IMR-90 (cell line): ENCODE results near the gene ANXA4. TPM values are rescaled to one million over a fixed set of nuclear protein-coding genes. Genes with fewer than 3 reads are reported as not detected.

Experiments
- ATAC-seq: fragments of 200-7000 bp; cut with Tn5 transposase; 2 replicates; pipeline ENCODE4 v1.9.1; 2020; ENCODE audit warnings: low read depth, mild to moderate bottlenecking, moderate library complexity
- BruUV-seq: library from RNA; stranded (reverse); fragments of 400-500 nt; replicated peaks from 2 replicates; lab custom pipeline; 2021; lab: Mats Ljungman, UMichigan
- CTCF ChIA-PET: fragments of 300-600 bp; formaldehyde crosslinking; extraction: SDS; loops from one replicate; lab custom pipeline; 2021; ENCODE audit warnings: antibody characterized with exemption; lab: Yijun Ruan, JAX
- POLR2A ChIA-PET: fragments of 300-600 bp; sonication (Branson Sonifier 250); formaldehyde crosslinking; loops from one replicate; lab custom pipeline; 2022; ENCODE audit warnings: antibody characterized with exemption; ENCODE audit not compliant: unreplicated experiment; lab: Charles Lee
- DNase-seq: peaks from one replicate; pipeline ENCODE4 v3.0.0; 2013
- H2AFZ ChIP-seq: replicated peaks from 2 replicates; pipeline ENCODE3; 2013; ENCODE audit warnings: low read length, mild to moderate bottlenecking; ENCODE audit not compliant: poor library complexity
- H2AK5ac ChIP-seq: 2 replicates; pipeline ENCODE4 v1.6.1; 2013; ENCODE audit warnings: low read depth, low read length, inconsistent platforms
- H2AK9ac ChIP-seq: replicated peaks from 2 replicates; pipeline ENCODE3; 2013; ENCODE audit warnings: mild to moderate bottlenecking, low read depth, low read length, moderate library complexity; ENCODE audit not compliant: poor library complexity
- H2BK120ac ChIP-seq: 2 replicates; pipeline ENCODE4 v1.6.1; 2013; ENCODE audit warnings: low read depth, low read length, inconsistent platforms
- H2BK15ac ChIP-seq: 3 replicates; pipeline ENCODE4 v1.6.1; 2013; ENCODE audit warnings: low read depth, low read length, inconsistent platforms
- H2BK20ac ChIP-seq: 2 replicates; pipeline ENCODE4 v1.6.1; 2013; ENCODE audit warnings: low read depth, mild to moderate bottlenecking, inconsistent platforms, low read length, moderate library complexity
- H2BK5ac ChIP-seq: 2 replicates; pipeline ENCODE4 v1.6.1; 2013; ENCODE audit warnings: mild to moderate bottlenecking, low read depth, low read length, inconsistent platforms; ENCODE audit not compliant: poor library complexity, severe bottlenecking
- H3K14ac ChIP-seq: replicated peaks from 2 replicates; pipeline ENCODE4 v1.6.1; 2013; ENCODE audit warnings: low read depth, low read length, inconsistent platforms
- H3K18ac ChIP-seq: 2 replicates; pipeline ENCODE4 v1.6.1; 2013; ENCODE audit warnings: low read depth, low read length, control low read depth
- H3K23ac ChIP-seq: 2 replicates; pipeline ENCODE4 v1.6.1; 2013; ENCODE audit warnings: low read depth, low read length, inconsistent platforms
- H3K27ac ChIP-seq: 2 replicates; pipeline ENCODE4 v1.5.1; 2013; ENCODE audit warnings: mild to moderate bottlenecking, control low read depth, low read length; ENCODE audit not compliant: insufficient read depth
- H3K27me3 ChIP-seq: 2 replicates; pipeline ENCODE4 v1.6.1; 2013; ENCODE audit warnings: low read length; ENCODE audit not compliant: control insufficient read depth, insufficient read depth
- H3K36me3 ChIP-seq: 2 replicates; pipeline ENCODE4 v1.6.1; 2013; ENCODE audit warnings: low read length, mixed read lengths; ENCODE audit not compliant: control insufficient read depth, insufficient read depth
- H3K4ac ChIP-seq: 2 replicates; pipeline ENCODE4 v1.6.1; 2013; ENCODE audit warnings: low read depth, low read length, inconsistent platforms
- H3K4me1 ChIP-seq: 2 replicates; pipeline ENCODE4 v1.6.1; 2013; ENCODE audit warnings: low read length, mixed read lengths; ENCODE audit not compliant: control insufficient read depth, insufficient read depth
- H3K4me2 ChIP-seq: 2 replicates; pipeline ENCODE4 v1.6.1; 2013; ENCODE audit warnings: low read depth, mild to moderate bottlenecking, control low read depth, low read length, moderate library complexity
- H3K4me3 ChIP-seq: 2 replicates; pipeline ENCODE4 v1.5.1; 2013; ENCODE audit warnings: low read depth, mild to moderate bottlenecking, control low read depth, low read length, moderate library complexity; ENCODE audit not compliant: insufficient read depth
- H3K56ac ChIP-seq: 2 replicates; pipeline ENCODE4 v1.6.1; 2013; ENCODE audit warnings: low read length, inconsistent platforms; ENCODE audit not compliant: insufficient read depth; ENCODE audit errors: extremely low read depth
- H3K79me1 ChIP-seq, 2 experiments: 2 replicates each; pipeline ENCODE4 v1.6.1; 2013; ENCODE audit warnings: low read length in 2 of 2, inconsistent platforms in 1 of 2, low read depth in 1 of 2
- H3K9ac ChIP-seq: 2 replicates; pipeline ENCODE4 v1.6.1; 2013; ENCODE audit warnings: low read depth, low read length, control low read depth
- H3K9me1 ChIP-seq: 2 replicates; pipeline ENCODE4 v1.6.1; 2013; ENCODE audit warnings: low read length, inconsistent platforms; ENCODE audit not compliant: insufficient read depth
- H3K9me3 ChIP-seq: 2 replicates; pipeline ENCODE4 v1.6.1; 2013; ENCODE audit warnings: low read length; ENCODE audit not compliant: control insufficient read depth, insufficient read depth
- H4K20me1 ChIP-seq: 2 replicates; pipeline ENCODE4 v1.6.1; 2013; ENCODE audit warnings: low read length, inconsistent platforms; ENCODE audit not compliant: insufficient read depth
- H4K5ac ChIP-seq: 2 replicates; pipeline ENCODE4 v1.6.1; 2013; ENCODE audit warnings: mild to moderate bottlenecking, low read depth, low read length, control low read depth
- H4K8ac ChIP-seq, 2 experiments: 2 replicates each; pipeline ENCODE4 v1.6.1; 2013; ENCODE audit warnings: low read depth in 2 of 2, low read length in 2 of 2, control low read depth in 1 of 2, inconsistent platforms in 1 of 2
- H4K91ac ChIP-seq: 2 replicates; pipeline ENCODE4 v1.6.1; 2013; ENCODE audit warnings: low read depth, low read length, inconsistent platforms; ENCODE audit not compliant: insufficient read depth
- BHLHE40 ChIP-seq: fragments of 150-350 bp; IDR thresholded peaks from 2 replicates; pipeline ENCODE4 v1.6.1; 2016; ENCODE audit warnings: mild to moderate bottlenecking, low read depth, low read length
- CHD1 ChIP-seq: IDR thresholded peaks from 2 replicates; pipeline ENCODE4 v1.6.1; 2012; ENCODE audit warnings: low read depth, low read length, improper control_type of control experiment
- ELK1 ChIP-seq: fragments of 150-350 bp; IDR thresholded peaks from 2 replicates; pipeline ENCODE4 v1.6.1; 2016; ENCODE audit warnings: low read depth, mild to moderate bottlenecking, low read length, moderate library complexity, borderline replicate concordance
- FOS ChIP-seq: fragments of 150-350 bp; IDR thresholded peaks from 2 replicates; pipeline ENCODE4 v1.6.1; 2016; ENCODE audit warnings: low read depth, low read length
- MAFK ChIP-seq: IDR thresholded peaks from 2 replicates; pipeline ENCODE4 v1.6.1; 2012; ENCODE audit warnings: low read depth, low read length, improper control_type of control experiment
- MAZ ChIP-seq: IDR thresholded peaks from 2 replicates; pipeline ENCODE4 v1.6.1; 2012; ENCODE audit warnings: low read depth, mild to moderate bottlenecking, low read length, improper control_type of control experiment, moderate library complexity, borderline replicate concordance
- MXI1 ChIP-seq: IDR thresholded peaks from 2 replicates; pipeline ENCODE4 v1.6.1; 2012; ENCODE audit warnings: low read depth, mild to moderate bottlenecking, low read length, moderate library complexity, borderline replicate concordance
- NFE2L2 ChIP-seq: fragments of 150-350 bp; IDR thresholded peaks from 2 replicates; pipeline ENCODE4 v1.6.1; 2016; ENCODE audit warnings: low read depth, mild to moderate bottlenecking, low read length
- POLR2A ChIP-seq: IDR thresholded peaks from 2 replicates; pipeline ENCODE4 v1.6.1; 2012; ENCODE audit warnings: mild to moderate bottlenecking, low read depth, low read length
- RAD21 ChIP-seq: IDR thresholded peaks from 2 replicates; pipeline ENCODE4 v1.6.1; 2012; ENCODE audit warnings: low read length, improper control_type of control experiment
- RCOR1 ChIP-seq: IDR thresholded peaks from 2 replicates; pipeline ENCODE4 v1.6.1; 2012; ENCODE audit warnings: mild to moderate bottlenecking, low read length, improper control_type of control experiment; ENCODE audit not compliant: insufficient replicate concordance
- RFX5 ChIP-seq: IDR thresholded peaks from 2 replicates; pipeline ENCODE4 v1.8.0; 2012; ENCODE audit warnings: low read depth, mild to moderate bottlenecking, low read length, moderate library complexity
- SMC3 ChIP-seq: fragments of 150-350 bp; IDR thresholded peaks from 2 replicates; pipeline ENCODE4 v1.6.1; 2016; ENCODE audit warnings: low read depth, mild to moderate bottlenecking, antibody characterized with exemption, low read length, moderate library complexity
- WGBS, 2 experiments: methylation state at CpG; one replicate each; pipeline versions ENCODE4 v1.1.5 to v1.1.7; 2013; ENCODE audit warnings: missing lambda C conversion rate in 2 of 2; ENCODE audit not compliant: insufficient read length in 1 of 2; ENCODE audit errors: extremely low coverage in 2 of 2; 5-methylcytosine and 5-hydroxymethylcytosine counted together
- dilution Hi-C: fragments of 300-500 bp; cut with HindIII; formaldehyde crosslinking; loops from one replicate; pipeline ENCODE4 v1.14.3; 2018; ENCODE audit warnings: low sequenced_read_pairs; ENCODE audit not compliant: unreplicated experiment
- in situ Hi-C: fragments of 300-500 bp; cut with MboI; formaldehyde crosslinking; loops from 3 replicates; pipeline ENCODE4 v1.14.3; 2019; ENCODE audit warnings: low sequenced_read_pairs, inconsistent platforms, mixed read lengths
- intact Hi-C: fragments of 100-400 bp; cut with micrococcal nuclease; formaldehyde crosslinking; loops from 2 replicates; pipeline ENCODE4 v1.10.0; 2022
- polyA plus RNA-seq, 3 experiments: library from polyadenylated mRNA; depleted of rRNA; stranded (reverse); fragments of >200 nt; gene quantifications; 2 replicates each; pipeline ENCODE4 v1.2.3, GENCODE V29; 2012; ENCODE audit warnings: low replicate concordance in 1 of 3
- total RNA-seq: library from RNA; depleted of rRNA; stranded (reverse); fragments of >200 nt; gene quantifications from 2 replicates; pipeline ENCODE4 v1.2.3, GENCODE V29; 2012
- TF ChIP-seq, protein P1 (sequence below): conservative IDR thresholded peaks from 2 replicates; pipeline ENCODE4 v1.5.1; 2012; ENCODE audit warnings: mild to moderate bottlenecking, low read depth, low read length, improper control_type of control experiment
- TF ChIP-seq, protein P2 (sequence below): fragments of 150-350 bp; IDR thresholded peaks from 2 replicates; pipeline ENCODE4 v1.6.1; 2017; ENCODE audit warnings: mild to moderate bottlenecking, antibody characterized with exemption, low read length, low read depth

Gene ANXA4
- total and polyA plus RNA-seq, 2 of the 4 experiments (the other 2 are of a cell fraction): 22.2 to 72.0 TPM

- Histone ChIP-seq H4K91ac (no peak overlapping the region), H2BK5ac (no peak overlapping the region), H3K56ac (no peak overlapping the region), H2AK9ac (no peak overlapping the region), H3K27ac (no peak overlapping the region), H3K4me2 (no peak overlapping the region), H3K23ac (no peak overlapping the region), H2AFZ (no peak overlapping the region), H3K4me3 (no peak overlapping the region), H3K4ac (no peak overlapping the region), H4K8ac (no peak overlapping the region), H3K36me3 (peaks cover 1% of the 10 kb centered on the region; the same call in 1 of the 2 replicates), H3K9me1 (peaks cover 11% of the 10 kb centered on the region), H3K9me3 (no peaks in the 10 kb centered on the region), H3K9ac (no peak overlapping the region), H2BK15ac (no peak overlapping the region), H3K18ac (no peak overlapping the region), H4K5ac (no peak overlapping the region), H3K4me1 (peaks cover 14% of the 10 kb centered on the region), H3K14ac (0 out of 2 replicates have a peak overlapping the region, but pooled peaks have one; percentile 22), H3K27me3 (no peaks in the 10 kb centered on the region), H2BK120ac (no peak overlapping the region), H3K79me1 (peaks cover 25 to 61% of the 10 kb centered on the region in 2 experiments), H4K20me1 (peaks cover 8% of the 10 kb centered on the region; the same call in 1 of the 2 replicates), H2BK20ac (no peak overlapping the region), H2AK5ac (no peak overlapping the region; the same call in 1 of the 2 replicates)
- dilution Hi-C loops (no loop called here), intact Hi-C loops (no loop called here), in situ Hi-C loops (no loop called here)
- CTCF ChIA-PET: interaction anchor here (0.6 kb wide), 1 partner anchor 1711 kb away, joined by 6 read pairs; no protein-coding TSS in a partner anchor
- no peak for DNase-seq
- TF ChIP-seq RAD21: no peak
- TF ChIP-seq FOS: no peak
- no peak for TF ChIP-seq RCOR1
- no peak for TF ChIP-seq MAZ
- TF ChIP-seq NFE2L2: no peak
- TF ChIP-seq MAFK: no peak
- no peak for TF ChIP-seq ELK1
- TF ChIP-seq, protein P1, sequence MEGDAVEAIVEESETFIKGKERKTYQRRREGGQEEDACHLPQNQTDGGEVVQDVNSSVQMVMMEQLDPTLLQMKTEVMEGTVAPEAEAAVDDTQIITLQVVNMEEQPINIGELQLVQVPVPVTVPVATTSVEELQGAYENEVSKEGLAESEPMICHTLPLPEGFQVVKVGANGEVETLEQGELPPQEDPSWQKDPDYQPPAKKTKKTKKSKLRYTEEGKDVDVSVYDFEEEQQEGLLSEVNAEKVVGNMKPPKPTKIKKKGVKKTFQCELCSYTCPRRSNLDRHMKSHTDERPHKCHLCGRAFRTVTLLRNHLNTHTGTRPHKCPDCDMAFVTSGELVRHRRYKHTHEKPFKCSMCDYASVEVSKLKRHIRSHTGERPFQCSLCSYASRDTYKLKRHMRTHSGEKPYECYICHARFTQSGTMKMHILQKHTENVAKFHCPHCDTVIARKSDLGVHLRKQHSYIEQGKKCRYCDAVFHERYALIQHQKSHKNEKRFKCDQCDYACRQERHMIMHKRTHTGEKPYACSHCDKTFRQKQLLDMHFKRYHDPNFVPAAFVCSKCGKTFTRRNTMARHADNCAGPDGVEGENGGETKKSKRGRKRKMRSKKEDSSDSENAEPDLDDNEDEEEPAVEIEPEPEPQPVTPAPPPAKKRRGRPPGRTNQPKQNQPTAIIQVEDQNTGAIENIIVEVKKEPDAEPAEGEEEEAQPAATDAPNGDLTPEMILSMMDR: no peak
- TF ChIP-seq RFX5: no peak
- no peak for TF ChIP-seq SMC3
- no peak for TF ChIP-seq POLR2A
- TF ChIP-seq MXI1: no peak
- no peak for TF ChIP-seq BHLHE40
- no peak for TF ChIP-seq CHD1
- TF ChIP-seq, protein P2, sequence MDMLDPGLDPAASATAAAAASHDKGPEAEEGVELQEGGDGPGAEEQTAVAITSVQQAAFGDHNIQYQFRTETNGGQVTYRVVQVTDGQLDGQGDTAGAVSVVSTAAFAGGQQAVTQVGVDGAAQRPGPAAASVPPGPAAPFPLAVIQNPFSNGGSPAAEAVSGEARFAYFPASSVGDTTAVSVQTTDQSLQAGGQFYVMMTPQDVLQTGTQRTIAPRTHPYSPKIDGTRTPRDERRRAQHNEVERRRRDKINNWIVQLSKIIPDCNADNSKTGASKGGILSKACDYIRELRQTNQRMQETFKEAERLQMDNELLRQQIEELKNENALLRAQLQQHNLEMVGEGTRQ: no peak
- no TSS peak for BruUV-seq
- no CpG with 5 or more reads among the region's 3 CpGs for WGBS, 2 experiments
- POLR2A ChIA-PET: no interaction called here
- no peak for ATAC-seq
Measured at GRCh38 chr2:69766014-69766413, 24.1 kb downstream of the ANXA4 start.
